Measurements from ENCODE around the gene ALKBH8.

Gene ALKBH8

DNA sequence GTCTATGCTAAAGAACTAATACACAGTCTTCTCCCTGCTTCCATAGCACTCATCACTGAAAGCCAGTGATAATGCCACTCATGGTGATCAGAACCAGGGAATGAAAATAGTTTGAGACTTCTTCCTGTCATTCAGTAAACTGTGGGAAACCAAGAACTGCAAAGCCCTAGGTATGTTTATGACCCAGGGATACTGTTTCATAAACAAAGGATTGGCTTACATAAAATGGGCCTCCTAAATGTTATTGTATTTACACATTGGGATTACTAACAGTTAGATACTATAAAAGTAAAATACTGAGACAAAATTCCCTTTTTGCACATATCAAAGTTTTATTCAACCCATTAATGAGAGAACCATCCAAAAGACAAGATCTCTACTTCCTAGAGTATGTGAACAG is 86.6 kb downstream of the ALKBH8 start:
- no peaks in the 10 kb centered on the region for H3K36me3 ChIP-seq (ENCODE audit: insufficient read depth, low read length)
- H3K4me2 ChIP-seq (ENCODE audit: low read length) = no peak overlapping the region
- H3K27ac ChIP-seq (ENCODE audit: low read depth, low read length, poor library complexity, severe bottlenecking) = no peak overlapping the region
- no peaks in the 10 kb centered on the region for H4K20me1 ChIP-seq (ENCODE audit: insufficient read depth, low read length)
- H3K27me3 ChIP-seq (ENCODE audit: insufficient read depth, low read length) = no peaks in the 10 kb centered on the region
- no peak overlapping the region for H2AFZ ChIP-seq (ENCODE audit: low read length)
- no peaks in the 10 kb centered on the region for H3K9me2 ChIP-seq (ENCODE audit: low read depth, low read length)
- no peaks in the 10 kb centered on the region for H3F3A ChIP-seq (ENCODE audit: insufficient read depth, low read length)
- H3K9ac ChIP-seq (ENCODE audit: low read length) = no peak overlapping the region
- no peak for TF ChIP-seq CTCF (IDR thresholded peaks at IDR 0.05; ENCODE audit: low read length)
- no peak for TF ChIP-seq EZH2 (IDR thresholded peaks at IDR 0.05; ENCODE audit: borderline replicate concordance, low read length)
- no peaks in the 10 kb centered on the region for H3K79me2 ChIP-seq (ENCODE audit: insufficient read depth, low read length)
- H3K4me1 ChIP-seq (ENCODE audit: insufficient read depth, low read length, severe bottlenecking) = no peaks in the 10 kb centered on the region
- no peaks in the 10 kb centered on the region for H3K9me3 ChIP-seq (ENCODE audit: low read length)
- no peak overlapping the region for H3K4me3 ChIP-seq (ENCODE audit: low read depth, low read length, poor library complexity, severe bottlenecking)

GRCh38 chr11:107477820-107478219 is 87.7 kb downstream of the ALKBH8 start:
- H3K9ac ChIP-seq (ENCODE audit: low read length) = no peak overlapping the region
- TF ChIP-seq CTCF (IDR thresholded peaks at IDR 0.05; ENCODE audit: low read length) (no peak), EZH2 (IDR thresholded peaks at IDR 0.05; ENCODE audit: borderline replicate concordance, low read length) (no peak)
- no peaks in the 10 kb centered on the region for H3K27me3 ChIP-seq (ENCODE audit: insufficient read depth, low read length)
- H3K9me3 ChIP-seq (ENCODE audit: low read length) = no peaks in the 10 kb centered on the region
- H3K9me2 ChIP-seq (ENCODE audit: low read depth, low read length) = no peaks in the 10 kb centered on the region
- H3F3A ChIP-seq (ENCODE audit: insufficient read depth, low read length) = no peaks in the 10 kb centered on the region
- H3K4me2 ChIP-seq (ENCODE audit: low read length) = no peak overlapping the region
- no peak overlapping the region for H3K4me3 ChIP-seq (ENCODE audit: low read depth, low read length, poor library complexity, severe bottlenecking)
- no peaks in the 10 kb centered on the region for H4K20me1 ChIP-seq (ENCODE audit: insufficient read depth, low read length)
- no peak overlapping the region for H3K27ac ChIP-seq (ENCODE audit: low read depth, low read length, poor library complexity, severe bottlenecking)
- H3K79me2 ChIP-seq (ENCODE audit: insufficient read depth, low read length) = no peaks in the 10 kb centered on the region
- no peak overlapping the region for H2AFZ ChIP-seq (ENCODE audit: low read length)
- H3K36me3 ChIP-seq (ENCODE audit: insufficient read depth, low read length) = no peaks in the 10 kb centered on the region
- H3K4me1 ChIP-seq (ENCODE audit: insufficient read depth, low read length, severe bottlenecking) = no peaks in the 10 kb centered on the region

DNA sequence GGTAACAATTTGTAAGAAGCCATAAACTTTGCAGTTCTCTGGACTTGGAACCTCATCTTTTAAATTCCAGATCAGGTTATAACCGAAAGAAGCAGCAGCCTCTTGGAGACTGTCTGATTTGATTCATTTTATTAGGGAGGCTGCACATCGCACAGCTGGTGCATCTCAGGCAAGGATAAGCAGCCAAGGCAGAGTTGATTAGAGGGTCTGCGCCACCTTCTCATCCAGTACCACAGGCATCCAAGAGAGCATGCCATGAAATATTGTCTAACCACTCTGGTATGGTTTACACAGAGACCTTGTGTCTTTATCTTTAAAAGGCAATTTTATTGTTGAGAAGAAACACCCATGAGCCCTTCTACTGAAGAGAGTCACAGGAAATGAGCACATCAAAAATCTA is 91.7 kb downstream of the ALKBH8 start:
- Histone ChIP-seq H3K9ac (ENCODE audit: low read length) (no peak overlapping the region), H3K27me3 (ENCODE audit: insufficient read depth, low read length) (no peaks in the 10 kb centered on the region), H3K4me3 (ENCODE audit: low read depth, low read length, poor library complexity, severe bottlenecking) (no peak overlapping the region), H3K9me3 (ENCODE audit: low read length) (no peaks in the 10 kb centered on the region), H3K9me2 (ENCODE audit: low read depth, low read length) (no peaks in the 10 kb centered on the region), H3K4me1 (ENCODE audit: insufficient read depth, low read length, severe bottlenecking) (no peaks in the 10 kb centered on the region), H3K4me2 (ENCODE audit: low read length) (no peak overlapping the region), H4K20me1 (ENCODE audit: insufficient read depth, low read length) (no peaks in the 10 kb centered on the region), H2AFZ (ENCODE audit: low read length) (no peak overlapping the region), H3K27ac (ENCODE audit: low read depth, low read length, poor library complexity, severe bottlenecking) (no peak overlapping the region), H3F3A (ENCODE audit: insufficient read depth, low read length) (no peaks in the 10 kb centered on the region), H3K79me2 (ENCODE audit: insufficient read depth, low read length) (no peaks in the 10 kb centered on the region), H3K36me3 (ENCODE audit: insufficient read depth, low read length) (no peaks in the 10 kb centered on the region)
- TF ChIP-seq CTCF (IDR thresholded peaks at IDR 0.05; ENCODE audit: low read length) = no peak
- no peak for TF ChIP-seq EZH2 (IDR thresholded peaks at IDR 0.05; ENCODE audit: borderline replicate concordance, low read length)
